ENCODE data around the gene SLC4A1.

The SLC4A1 gene

GRCh38 chr17:44254361-44255095, 13.4 kb downstream of the SLC4A1 start:
- Histone ChIP-seq H3K27me3 (replicated peaks; ENCODE audit: control insufficient read depth, insufficient read depth, low read length) (no peaks in the 10 kb centered on the region), H3K4me3 (replicated peaks; ENCODE audit: low read depth, low read length) (no peak overlapping the region), H3K36me3 (ENCODE audit: control insufficient read depth, insufficient read depth, low read length) (no peaks in the 10 kb centered on the region)
- no peak for TF ChIP-seq CTCF (IDR thresholded peaks at IDR 0.05; ENCODE audit: insufficient read depth, low read length, poor library complexity, severe bottlenecking)
- DNase-seq (ENCODE audit: extremely low read depth, insufficient read length): no peak

- Histone ChIP-seq H3K36me3 (ENCODE audit: control insufficient read depth, insufficient read depth, low read length) (no peaks in the 10 kb centered on the region), H3K27me3 (replicated peaks; ENCODE audit: control insufficient read depth, insufficient read depth, low read length) (no peaks in the 10 kb centered on the region), H3K4me3 (replicated peaks; ENCODE audit: low read depth, low read length) (no peak overlapping the region)
- DNase-seq (ENCODE audit: extremely low read depth, insufficient read length): no peak
- TF ChIP-seq CTCF (IDR thresholded peaks at IDR 0.05; ENCODE audit: insufficient read depth, low read length, poor library complexity, severe bottlenecking): no peak
Observed at GRCh38 chr17:44253006-44253405, 14.9 kb downstream of the SLC4A1 start.

- H3K4me3 ChIP-seq (replicated peaks; ENCODE audit: low read depth, low read length): no peak overlapping the region
- no peak for TF ChIP-seq CTCF (IDR thresholded peaks at IDR 0.05; ENCODE audit: insufficient read depth, low read length, poor library complexity, severe bottlenecking)
- no peak for DNase-seq (ENCODE audit: extremely low read depth, insufficient read length)
- H3K36me3 ChIP-seq (ENCODE audit: control insufficient read depth, insufficient read depth, low read length): no peaks in the 10 kb centered on the region
- no peaks in the 10 kb centered on the region for H3K27me3 ChIP-seq (replicated peaks; ENCODE audit: control insufficient read depth, insufficient read depth, low read length)
Observed at GRCh38 chr17:44251062-44251461, 16.9 kb downstream of the SLC4A1 start.

GRCh38 chr17:44249501-44250246, 18.3 kb downstream of the SLC4A1 start:
- no peak for TF ChIP-seq CTCF (IDR thresholded peaks at IDR 0.05; ENCODE audit: insufficient read depth, low read length, poor library complexity, severe bottlenecking)
- no peaks in the 10 kb centered on the region for H3K27me3 ChIP-seq (replicated peaks; ENCODE audit: control insufficient read depth, insufficient read depth, low read length)
- no peak overlapping the region for H3K4me3 ChIP-seq (replicated peaks; ENCODE audit: low read depth, low read length)
- no peaks in the 10 kb centered on the region for H3K36me3 ChIP-seq (ENCODE audit: control insufficient read depth, insufficient read depth, low read length)
- no peak for DNase-seq (ENCODE audit: extremely low read depth, insufficient read length)

GRCh38 chr17:44247876-44248736, 19.8 kb downstream of the SLC4A1 start:
- H3K36me3 ChIP-seq (ENCODE audit: control insufficient read depth, insufficient read depth, low read length): no peaks in the 10 kb centered on the region
- no peaks in the 10 kb centered on the region for H3K27me3 ChIP-seq (replicated peaks; ENCODE audit: control insufficient read depth, insufficient read depth, low read length)
- no peak overlapping the region for H3K4me3 ChIP-seq (replicated peaks; ENCODE audit: low read depth, low read length)
- no peak for DNase-seq (ENCODE audit: extremely low read depth, insufficient read length)
- TF ChIP-seq CTCF (IDR thresholded peaks at IDR 0.05; ENCODE audit: insufficient read depth, low read length, poor library complexity, severe bottlenecking): no peak
